Measurements from ENCODE around the gene TC2N. TPM values are rescaled to one million over a fixed set of nuclear protein-coding genes. Genes with fewer than 3 reads are reported as not detected.

Gene TC2N
- polyA plus RNA-seq (0.54 and 2.1 TPM in 2 replicates), polyA minus RNA-seq (0.73 and 1.6 TPM in 2 replicates)

- no peak within 1 kb of the TSS for H3K27ac ChIP-seq (ENCODE audit: low read length)
- no peak within 1 kb of the TSS for H3K4me2 ChIP-seq (ENCODE audit: low read length)
- no peak within 1 kb of the TSS for H2AFZ ChIP-seq (ENCODE audit: low read depth, low read length)
- no peaks in the 10 kb centered on the region for H3K9me2 ChIP-seq (ENCODE audit: insufficient read depth, low read length)
- no peaks in the 10 kb centered on the region for H3K9me3 ChIP-seq (ENCODE audit: low read length)
- no peaks in the 10 kb centered on the region for H3K79me2 ChIP-seq (replicated peaks; ENCODE audit: insufficient read depth, low read length)
- TF ChIP-seq REST (IDR thresholded peaks at IDR 0.05; ENCODE audit: borderline replicate concordance) (no peak), CTCF (IDR thresholded peaks at IDR 0.05; ENCODE audit: poor library complexity, severe bottlenecking) (no peak), EP300 (conservative IDR thresholded peaks at IDR 0.05; ENCODE audit: poor library complexity, severe bottlenecking) (no peak), MXI1 (conservative IDR thresholded peaks at IDR 0.05; ENCODE audit: poor library complexity, severe bottlenecking) (no peak), EZH2 (IDR thresholded peaks at IDR 0.05; ENCODE audit: borderline replicate concordance, insufficient read depth, low read length, poor library complexity, severe bottlenecking) (no peak), TAF1 (IDR thresholded peaks at IDR 0.05; ENCODE audit: low read depth) (no peak), POLR2AphosphoS5 (IDR thresholded peaks at IDR 0.05) (no peak), SMC3 (conservative IDR thresholded peaks at IDR 0.05; ENCODE audit: poor library complexity) (no peak), RAD21 (conservative IDR thresholded peaks at IDR 0.05) (no peak)
- no peaks in the 10 kb centered on the region for H3K27me3 ChIP-seq (ENCODE audit: insufficient read depth, low read depth, low read length)
- no peaks in the 10 kb centered on the region for H4K20me1 ChIP-seq (ENCODE audit: insufficient read depth)
- H3K4me3 ChIP-seq (ENCODE audit: low read length): no peak within 1 kb of the TSS
- no peaks in the 10 kb centered on the region for H3K36me3 ChIP-seq (ENCODE audit: insufficient read depth, low read length)
- H3F3A ChIP-seq (ENCODE audit: insufficient read depth, low read length, poor library complexity, severe bottlenecking): no peaks in the 10 kb centered on the region
- no peak within 1 kb of the TSS for H3K9ac ChIP-seq (ENCODE audit: low read length)
Observed at GRCh38 chr14:91867316-91867988, at the start of gene TC2N. Gene TC2N, minus strand, starts transcription at chr14:91867536. Its CDS starts 53,767 bp downstream, at chr14:91813769.

- TF ChIP-seq EZH2 (IDR thresholded peaks at IDR 0.05; ENCODE audit: borderline replicate concordance, insufficient read depth, low read length, poor library complexity, severe bottlenecking) (no peak), RAD21 (conservative IDR thresholded peaks at IDR 0.05) (no peak), TAF1 (IDR thresholded peaks at IDR 0.05; ENCODE audit: low read depth) (no peak), POLR2AphosphoS5 (IDR thresholded peaks at IDR 0.05) (no peak), EP300 (conservative IDR thresholded peaks at IDR 0.05; ENCODE audit: poor library complexity, severe bottlenecking) (no peak), SMC3 (conservative IDR thresholded peaks at IDR 0.05; ENCODE audit: poor library complexity) (no peak), MXI1 (conservative IDR thresholded peaks at IDR 0.05; ENCODE audit: poor library complexity, severe bottlenecking) (no peak), CTCF (IDR thresholded peaks at IDR 0.05; ENCODE audit: poor library complexity, severe bottlenecking) (no peak), REST (IDR thresholded peaks at IDR 0.05; ENCODE audit: borderline replicate concordance) (no peak)
- Histone ChIP-seq H3K4me2 (ENCODE audit: low read length) (no peak overlapping the region), H3K79me2 (replicated peaks; ENCODE audit: insufficient read depth, low read length) (no peaks in the 10 kb centered on the region), H4K20me1 (ENCODE audit: insufficient read depth) (no peaks in the 10 kb centered on the region), H3K36me3 (ENCODE audit: insufficient read depth, low read length) (no peaks in the 10 kb centered on the region), H3K27me3 (ENCODE audit: insufficient read depth, low read depth, low read length) (no peaks in the 10 kb centered on the region), H2AFZ (ENCODE audit: low read depth, low read length) (no peak overlapping the region), H3K4me3 (ENCODE audit: low read length) (no peak overlapping the region), H3K27ac (ENCODE audit: low read length) (no peak overlapping the region), H3K9me2 (ENCODE audit: insufficient read depth, low read length) (no peaks in the 10 kb centered on the region), H3K9ac (ENCODE audit: low read length) (no peak overlapping the region), H3K9me3 (ENCODE audit: low read length) (no peaks in the 10 kb centered on the region), H3F3A (ENCODE audit: insufficient read depth, low read length, poor library complexity, severe bottlenecking) (no peaks in the 10 kb centered on the region)
Observed at GRCh38 chr14:91912035-91912434, 44.7 kb upstream of the TC2N start.

Data from neural cell (in vitro differentiated cells).